AG04449 (cell line): ENCODE data around the gene MVB12A.

Source experiments
- CTCF ChIA-PET: fragments of 350-600 bp; formaldehyde crosslinking; extraction: SDS; loops from one replicate; lab custom pipeline; 2021; ENCODE audit warnings: antibody characterized with exemption; lab: Yijun Ruan, JAX
- POLR2A ChIA-PET: fragments of 400-600, 350-600 bp; formaldehyde crosslinking; extraction: SDS; loops from one replicate; lab custom pipeline; 2020; ENCODE audit warnings: antibody characterized with exemption, inconsistent platforms; lab: Yijun Ruan, JAX
- DNase-seq: peaks from one replicate; pipeline ENCODE4 v3.0.0-alpha.2; 2010; ENCODE audit warnings: low read depth, low spot score
- H3K4me3 ChIP-seq: 2 replicates; pipeline ENCODE4 v1.5.1; 2011; ENCODE audit warnings: low read depth, mild to moderate bottlenecking, control low read depth, low read length
- CTCF ChIP-seq: IDR thresholded peaks from one replicate; pipeline ENCODE4 v1.5.1; 2011; ENCODE audit warnings: mild to moderate bottlenecking, moderate library complexity, low read length, control low read depth, inconsistent platforms; ENCODE audit not compliant: insufficient read depth; ENCODE audit errors: missing control alignments

The MVB12A gene

GRCh38 chr19:17429641-17430113 is 9.8 kb downstream of the MVB12A start:
- H3K4me3 ChIP-seq = no peak overlapping the region
- ChIA-PET POLR2A (no interaction called here), CTCF (interaction anchor here (0.8 to 2.2 kb wide), 4 partner anchors 10 to 44 kb away, joined by 3 to 8 read pairs (median 4); partner anchors contain the start of gene MVB12A)
- TF ChIP-seq CTCF = no peak
- no peak for DNase-seq

- TF ChIP-seq CTCF = no peak
- H3K4me3 ChIP-seq = no peak overlapping the region
- CTCF ChIA-PET = no interaction called here
- POLR2A ChIA-PET = no interaction called here
- DNase-seq = no peak
Measured at GRCh38 chr19:17431417-17431816, 11.6 kb downstream of the MVB12A start.

DNA sequence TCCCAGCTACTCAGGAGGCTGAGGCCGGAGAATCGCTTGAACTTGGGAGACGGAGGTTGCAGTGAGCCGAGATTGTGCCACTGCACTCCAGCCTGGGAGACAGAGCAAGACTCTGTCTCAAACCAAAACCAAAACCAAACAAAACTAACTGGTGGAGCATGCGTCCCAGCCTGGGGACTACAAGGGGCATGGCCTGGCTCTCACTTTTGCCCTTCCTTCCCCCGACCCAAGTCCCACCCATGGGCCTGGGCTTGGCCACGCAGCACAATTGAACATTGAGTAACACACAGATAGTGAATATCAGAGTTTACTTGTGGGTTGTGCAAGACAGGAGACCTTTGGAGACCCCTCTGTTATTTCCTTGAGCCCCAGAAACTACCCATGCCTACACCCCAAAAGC is 15.4 kb downstream of the MVB12A start:
- no peak for TF ChIP-seq CTCF
- POLR2A ChIA-PET = no interaction called here
- CTCF ChIA-PET = no interaction called here
- no peak overlapping the region for H3K4me3 ChIP-seq
- DNase-seq = no peak

GRCh38 chr19:17436094-17436873 is 16.4 kb downstream of the MVB12A start:
- ChIA-PET CTCF (interaction anchor here (1.7 kb wide), 1 partner anchor 12 kb away, joined by 7 read pairs; the partner anchor contains the start of gene TMEM221), POLR2A (no interaction called here)
- H3K4me3 ChIP-seq = no peak overlapping the region
- TF ChIP-seq CTCF = no peak
- no peak for DNase-seq

DNA sequence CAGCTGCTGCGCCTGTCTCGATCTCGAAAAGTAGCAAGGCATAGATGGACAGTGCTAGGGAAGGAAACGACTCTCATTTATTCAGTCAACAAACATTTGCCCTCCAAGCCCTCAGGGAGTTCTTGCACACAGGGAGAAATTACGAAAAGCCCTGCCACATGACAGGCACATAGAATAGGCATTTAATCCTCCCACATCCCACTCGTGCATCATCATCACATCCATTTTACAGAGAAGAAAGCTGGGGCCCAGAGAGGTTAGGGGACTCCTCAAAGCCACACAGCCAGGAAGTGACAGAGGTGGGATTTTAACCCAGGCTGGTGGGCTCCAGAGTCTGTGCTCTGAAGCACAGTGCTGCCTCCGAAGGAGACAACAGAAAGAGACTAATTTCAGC is 17.0 kb downstream of the MVB12A start:
- no peak overlapping the region for H3K4me3 ChIP-seq
- POLR2A ChIA-PET = interaction anchor here (0.7 kb wide), 1 partner anchor 224 kb away, joined by 4 read pairs; no protein-coding TSS in a partner anchor
- no peak for DNase-seq
- CTCF ChIA-PET = interaction anchor here (1.7 kb wide), 2 partner anchors 11 to 29 kb away, joined by 4 to 7 read pairs; partner anchors contain the start of gene TMEM221
- no peak for TF ChIP-seq CTCF
